Measurements from ENCODE around the gene PLEKHA5. TPM values are rescaled to one million over a fixed set of nuclear protein-coding genes. Genes with fewer than 3 reads are reported as not detected.

The PLEKHA5 gene
- total RNA-seq, 2 donors from 2014 or later: 53.2 to 59.4 TPM

DNA sequence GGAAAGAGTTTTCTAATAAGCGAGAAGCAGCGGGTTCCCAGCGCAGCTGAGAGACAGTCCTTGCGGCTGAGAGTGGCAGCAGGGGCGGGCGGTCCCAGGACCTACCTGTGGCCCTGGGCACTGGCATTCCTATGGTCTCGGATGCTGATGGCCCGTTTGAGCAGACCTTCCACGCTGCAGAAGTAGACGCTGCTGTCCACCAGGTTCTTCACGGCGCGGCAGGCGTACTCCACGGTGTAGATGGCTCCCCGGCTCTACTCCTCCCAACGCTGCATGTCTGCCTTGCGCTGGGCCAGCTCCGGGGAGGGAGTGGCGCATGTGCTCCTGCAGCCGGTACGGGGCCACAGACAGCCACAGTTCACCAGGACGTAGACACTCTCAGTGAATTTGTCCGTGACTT, 21.8 kb upstream of the PLEKHA5 start:
- Histone ChIP-seq H3K4me1 (no peaks in the 10 kb centered on the region), H3K36me3 (no peaks in the 10 kb centered on the region), H3K9me3 (no peaks in the 10 kb centered on the region), H3K4me3 (no peak overlapping the region), H3K27me3 (no peaks in the 10 kb centered on the region), H3K27ac (no peak overlapping the region)
- TF ChIP-seq, protein P1, sequence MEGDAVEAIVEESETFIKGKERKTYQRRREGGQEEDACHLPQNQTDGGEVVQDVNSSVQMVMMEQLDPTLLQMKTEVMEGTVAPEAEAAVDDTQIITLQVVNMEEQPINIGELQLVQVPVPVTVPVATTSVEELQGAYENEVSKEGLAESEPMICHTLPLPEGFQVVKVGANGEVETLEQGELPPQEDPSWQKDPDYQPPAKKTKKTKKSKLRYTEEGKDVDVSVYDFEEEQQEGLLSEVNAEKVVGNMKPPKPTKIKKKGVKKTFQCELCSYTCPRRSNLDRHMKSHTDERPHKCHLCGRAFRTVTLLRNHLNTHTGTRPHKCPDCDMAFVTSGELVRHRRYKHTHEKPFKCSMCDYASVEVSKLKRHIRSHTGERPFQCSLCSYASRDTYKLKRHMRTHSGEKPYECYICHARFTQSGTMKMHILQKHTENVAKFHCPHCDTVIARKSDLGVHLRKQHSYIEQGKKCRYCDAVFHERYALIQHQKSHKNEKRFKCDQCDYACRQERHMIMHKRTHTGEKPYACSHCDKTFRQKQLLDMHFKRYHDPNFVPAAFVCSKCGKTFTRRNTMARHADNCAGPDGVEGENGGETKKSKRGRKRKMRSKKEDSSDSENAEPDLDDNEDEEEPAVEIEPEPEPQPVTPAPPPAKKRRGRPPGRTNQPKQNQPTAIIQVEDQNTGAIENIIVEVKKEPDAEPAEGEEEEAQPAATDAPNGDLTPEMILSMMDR (IDR thresholded peaks at IDR 0.05): no peak
- no peak for DNase-seq (ENCODE audit: low spot score)

DNA sequence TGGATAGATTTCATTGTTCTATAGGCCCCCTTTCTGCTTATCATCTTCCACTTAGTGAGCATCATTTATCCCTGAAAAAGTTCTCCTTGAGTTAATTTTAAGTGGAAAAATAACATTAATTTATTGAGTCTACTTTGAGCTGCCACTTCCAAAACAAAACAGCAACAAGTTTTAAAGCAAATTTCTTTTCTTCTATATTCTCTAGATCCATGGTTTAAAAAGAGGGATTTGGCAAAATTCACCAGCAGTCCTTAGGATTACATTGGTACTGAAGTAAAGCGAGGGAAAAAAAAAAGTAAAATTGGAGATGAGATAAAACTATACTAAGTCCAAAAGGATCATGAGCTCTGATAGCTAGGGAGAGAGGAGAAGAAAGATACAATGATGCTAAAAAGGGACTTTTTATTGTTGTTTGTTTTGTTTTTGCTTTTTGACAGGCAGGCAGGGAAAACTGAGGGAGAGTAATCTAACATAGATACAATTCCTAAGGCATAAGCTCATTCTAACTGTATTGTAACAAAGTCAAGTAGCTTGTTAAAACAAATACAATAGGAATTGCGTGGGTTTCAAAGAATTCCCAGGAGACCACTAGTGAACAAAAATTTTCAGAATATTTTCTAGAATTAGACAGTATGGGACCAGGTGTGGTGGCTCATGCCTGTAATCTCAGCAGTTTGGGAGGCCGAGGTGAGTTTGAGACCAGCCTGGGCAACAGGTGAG, 19.2 kb upstream of the PLEKHA5 start:
- Histone ChIP-seq H3K9me3 (no peaks in the 10 kb centered on the region), H3K4me1 (no peaks in the 10 kb centered on the region), H3K27me3 (no peaks in the 10 kb centered on the region), H3K27ac (no peak overlapping the region), H3K36me3 (no peaks in the 10 kb centered on the region), H3K4me3 (no peak overlapping the region)
- DNase-seq (ENCODE audit: low spot score): no peak
- TF ChIP-seq, protein P1 (IDR thresholded peaks at IDR 0.05): no peak

DNA sequence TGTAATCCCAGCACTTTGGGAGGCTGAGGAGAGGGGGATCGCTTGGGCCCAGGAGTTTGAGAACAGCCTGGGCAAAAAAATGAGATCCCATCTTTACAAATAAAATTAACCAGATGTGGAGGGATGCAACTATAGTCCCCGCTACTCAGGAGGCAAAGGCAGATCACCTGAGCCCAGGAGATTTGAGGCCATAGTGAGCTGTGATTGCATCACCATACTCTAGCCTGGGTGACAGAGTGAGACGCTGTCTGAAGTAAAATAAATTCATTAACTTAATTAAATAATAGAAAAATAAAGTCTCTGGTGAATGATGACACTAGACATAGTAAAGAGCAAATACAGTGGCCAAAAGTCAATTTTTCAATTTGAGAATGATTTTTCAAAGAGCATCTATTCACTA, 16.1 kb upstream of the PLEKHA5 start:
- Histone ChIP-seq H3K9me3 (no peaks in the 10 kb centered on the region), H3K4me1 (no peaks in the 10 kb centered on the region), H3K27me3 (no peaks in the 10 kb centered on the region), H3K36me3 (no peaks in the 10 kb centered on the region), H3K27ac (no peak overlapping the region), H3K4me3 (no peak overlapping the region)
- TF ChIP-seq, protein P1 (IDR thresholded peaks at IDR 0.05): no peak
- no peak for DNase-seq (ENCODE audit: low spot score)

DNA sequence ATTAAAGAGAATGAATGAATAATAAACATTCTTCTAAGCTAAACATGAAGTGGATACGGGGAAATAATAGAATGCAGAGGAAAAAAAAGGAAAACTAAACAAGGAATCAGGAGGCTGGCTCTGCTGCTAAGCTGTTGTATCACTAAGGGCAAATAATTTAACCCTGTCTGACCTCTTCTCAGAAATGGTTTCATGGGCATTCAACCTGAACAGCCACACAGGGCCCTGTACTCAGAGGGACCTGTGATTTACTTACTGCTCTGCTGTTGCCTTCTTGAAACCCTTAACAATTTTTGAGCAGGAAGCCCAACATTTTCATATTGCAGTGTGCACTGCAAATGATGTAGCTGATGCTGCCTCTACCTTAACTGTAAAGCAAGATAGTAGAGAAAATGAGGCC, 14.2 kb upstream of the PLEKHA5 start:
- Histone ChIP-seq H3K9me3 (no peaks in the 10 kb centered on the region), H3K27ac (no peak overlapping the region), H3K27me3 (no peaks in the 10 kb centered on the region), H3K36me3 (no peaks in the 10 kb centered on the region), H3K4me3 (no peak overlapping the region), H3K4me1 (no peaks in the 10 kb centered on the region)
- DNase-seq (ENCODE audit: low spot score): no peak
- TF ChIP-seq, protein P1 (IDR thresholded peaks at IDR 0.05): no peak

DNA sequence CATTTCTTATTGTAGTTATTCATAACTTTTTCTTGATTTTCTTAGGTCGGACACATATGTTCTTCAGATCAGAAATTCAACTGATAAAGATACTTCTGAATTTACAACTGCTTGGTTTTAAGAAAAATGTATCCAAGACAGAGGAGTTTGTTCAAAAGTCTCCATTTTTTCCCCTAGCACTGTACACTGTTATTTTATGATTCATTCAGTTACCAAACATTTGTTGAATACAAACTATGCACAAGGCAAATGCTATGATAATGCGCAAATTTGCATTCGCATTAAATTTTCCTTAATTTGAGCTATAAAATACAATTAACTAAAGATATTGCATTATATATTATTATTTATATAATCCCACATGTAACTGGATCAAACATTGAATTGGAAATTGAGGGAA, 10.1 kb upstream of the PLEKHA5 start:
- Histone ChIP-seq H3K4me3 (no peak overlapping the region), H3K4me1 (no peaks in the 10 kb centered on the region), H3K9me3 (no peaks in the 10 kb centered on the region), H3K27me3 (no peaks in the 10 kb centered on the region), H3K36me3 (no peaks in the 10 kb centered on the region), H3K27ac (no peak overlapping the region)
- DNase-seq (ENCODE audit: low spot score): no peak
- TF ChIP-seq, protein P1 (IDR thresholded peaks at IDR 0.05): no peak

DNA sequence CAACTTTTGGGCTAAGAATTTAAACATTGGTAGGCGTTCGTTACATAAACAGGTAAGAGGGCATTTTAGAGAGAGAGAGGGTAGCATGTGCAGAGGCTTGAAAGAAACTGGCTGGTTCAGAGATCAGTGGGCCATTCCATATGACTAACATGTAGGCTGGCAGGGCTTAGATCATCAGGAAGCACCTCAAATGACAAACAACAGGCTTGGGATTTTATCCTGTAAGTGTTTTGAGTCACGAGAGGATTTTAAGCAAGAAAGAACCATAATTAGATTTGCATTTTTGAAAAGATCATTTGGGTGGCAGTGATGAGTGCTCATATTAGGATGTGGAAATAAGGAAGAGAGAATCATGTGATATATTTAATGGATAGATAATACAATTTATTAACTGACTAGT, 8.7 kb upstream of the PLEKHA5 start:
- Histone ChIP-seq H3K36me3 (no peaks in the 10 kb centered on the region), H3K27me3 (no peaks in the 10 kb centered on the region), H3K4me3 (no peak overlapping the region), H3K9me3 (no peaks in the 10 kb centered on the region), H3K4me1 (no peaks in the 10 kb centered on the region), H3K27ac (no peak overlapping the region)
- TF ChIP-seq, protein P1 (IDR thresholded peaks at IDR 0.05): no peak
- no peak for DNase-seq (ENCODE audit: low spot score)

All from right atrium auricular region (tissue), 2 donors.